Glutamatergic neuron (in vitro differentiated cells): Measurements from ENCODE around the gene C11orf21. TPM values are rescaled to one million over a fixed set of nuclear protein-coding genes. Genes with fewer than 3 reads are reported as not detected.

Source experiments
- DNase-seq: peaks from one replicate; pipeline ENCODE4 v3.0.0; 2022
- H3K27ac Mint-ChIP-seq: one replicate; pipeline ENCODE4 v1.8.0; 2020; ENCODE audit warnings: mild to moderate bottlenecking, mixed read lengths, inconsistent platforms; ENCODE audit not compliant: unreplicated experiment
- H3K27me3 Mint-ChIP-seq: one replicate; pipeline ENCODE4 v1.8.0; 2020; ENCODE audit warnings: mild to moderate bottlenecking, moderate library complexity, mixed read lengths, inconsistent platforms; ENCODE audit not compliant: unreplicated experiment
- H3K36me3 Mint-ChIP-seq: one replicate; pipeline ENCODE4 v1.8.0; 2020; ENCODE audit warnings: mild to moderate bottlenecking, mixed read lengths, inconsistent platforms; ENCODE audit not compliant: unreplicated experiment
- H3K4me1 Mint-ChIP-seq: one replicate; pipeline ENCODE4 v1.8.0; 2020; ENCODE audit warnings: mild to moderate bottlenecking, low read depth, mixed read lengths, inconsistent platforms; ENCODE audit not compliant: unreplicated experiment
- H3K4me3 Mint-ChIP-seq: one replicate; pipeline ENCODE4 v1.8.0; 2020; ENCODE audit warnings: mild to moderate bottlenecking, mixed read lengths, inconsistent platforms; ENCODE audit not compliant: unreplicated experiment
- H3K9me3 Mint-ChIP-seq: one replicate; pipeline ENCODE4 v1.8.0; 2020; ENCODE audit warnings: mild to moderate bottlenecking, moderate library complexity, mixed read lengths, inconsistent platforms; ENCODE audit not compliant: unreplicated experiment
- CTCF ChIP-seq: fragments of 200-600 bp; sonication (generic); IDR thresholded peaks from one replicate; pipeline ENCODE4 v1.5.0; 2021; ENCODE audit not compliant: partially characterized antibody, unreplicated experiment
- total RNA-seq: library from RNA; stranded (reverse); fragmentation: NEBNext Ultra II Directional; extraction: Animal tissue kit (Norgen Biotek cat#: 25700); gene quantifications from one replicate; pipeline ENCODE4 v1.2.1, GENCODE V29; 2021; ENCODE audit not compliant: unreplicated experiment

Gene C11orf21
- total RNA-seq, 1 donor from 2014 or later = not detected

GRCh38 chr11:2314136-2314524 is 12.4 kb upstream of the C11orf21 start:
- H3K4me3 Mint-ChIP-seq = no peak overlapping the region
- H3K4me1 Mint-ChIP-seq = no peaks in the 10 kb centered on the region
- H3K9me3 Mint-ChIP-seq = peaks cover 3% of the 10 kb centered on the region
- no peak for TF ChIP-seq CTCF
- no peaks in the 10 kb centered on the region for H3K36me3 Mint-ChIP-seq
- H3K27me3 Mint-ChIP-seq = peaks cover 4% of the 10 kb centered on the region
- no peak overlapping the region for H3K27ac Mint-ChIP-seq
- DNase-seq = no peak

- TF ChIP-seq CTCF = no peak
- Mint-ChIP-seq H3K4me3 (no peak overlapping the region), H3K27me3 (peaks cover 4% of the 10 kb centered on the region), H3K36me3 (no peaks in the 10 kb centered on the region), H3K9me3 (peaks cover 3% of the 10 kb centered on the region), H3K27ac (no peak overlapping the region), H3K4me1 (no peaks in the 10 kb centered on the region)
- DNase-seq = no peak
Measured at GRCh38 chr11:2313051-2313951, 11.6 kb upstream of the C11orf21 start.

GRCh38 chr11:2312232-2313042 is 10.7 kb upstream of the C11orf21 start:
- no peak overlapping the region for H3K27ac Mint-ChIP-seq
- DNase-seq = no peak

GRCh38 chr11:2311353-2312133 is 9.8 kb upstream of the C11orf21 start:
- no peak overlapping the region for H3K27ac Mint-ChIP-seq
- peaks cover 5% of the 10 kb centered on the region for H3K27me3 Mint-ChIP-seq
- no peak overlapping the region for H3K4me3 Mint-ChIP-seq
- no peaks in the 10 kb centered on the region for H3K4me1 Mint-ChIP-seq
- H3K36me3 Mint-ChIP-seq = no peaks in the 10 kb centered on the region
- TF ChIP-seq CTCF = no peak
- no peaks in the 10 kb centered on the region for H3K9me3 Mint-ChIP-seq
- DNase-seq = no peak

More at GRCh38 chr11:2312232-2313042, 10.7 kb upstream of the C11orf21 start:
- Mint-ChIP-seq H3K36me3 (no peaks in the 10 kb centered on the region), H3K4me3 (no peak overlapping the region), H3K4me1 (no peaks in the 10 kb centered on the region), H3K27me3 (peaks cover 5% of the 10 kb centered on the region), H3K9me3 (no peaks in the 10 kb centered on the region)
- TF ChIP-seq CTCF = no peak
